ENCODE measurements around the gene EFNA4. TPM values are rescaled to one million over a fixed set of nuclear protein-coding genes. Genes with fewer than 3 reads are reported as not detected.
A peak's percentile ranks its signal among the peaks of the same experiment; 100 is the strongest.

EFNA4 gene
- total and polyA plus RNA-seq, 2 donors (not counting 1 experiment from before 2014, with no cell fraction given) = 3.8 to 4.3 TPM

DNA sequence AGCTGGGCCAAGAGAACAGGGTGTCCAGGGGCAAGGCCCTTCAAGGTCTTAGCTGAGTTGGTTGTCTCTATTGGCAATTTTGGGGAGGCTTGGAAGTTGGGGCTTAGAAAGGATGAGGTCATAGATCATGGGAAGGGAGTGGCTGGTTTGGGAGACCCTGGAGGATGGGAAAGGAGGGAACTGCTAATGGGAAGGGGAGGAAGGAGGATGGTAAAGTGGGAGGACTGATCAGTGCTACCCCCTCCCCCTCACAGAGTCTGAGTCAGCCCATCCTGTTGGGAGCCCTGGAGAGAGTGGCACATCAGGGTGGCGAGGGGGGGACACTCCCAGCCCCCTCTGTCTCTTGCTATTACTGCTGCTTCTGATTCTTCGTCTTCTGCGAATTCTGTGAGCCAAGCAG is 5.1 kb downstream of the EFNA4 start:
- no peak overlapping the region for H2AFZ ChIP-seq (ENCODE audit: low read length)
- H4K20me1 ChIP-seq (ENCODE audit: control insufficient read depth, extremely low read depth, insufficient read depth, low read length) = no peaks in the 10 kb centered on the region
- H3K36me3 ChIP-seq (ENCODE audit: control insufficient read depth, insufficient read depth, low read length) = no peaks in the 10 kb centered on the region
- H3K27ac ChIP-seq (ENCODE audit: insufficient read depth, low read length) = no peak overlapping the region
- H3K9me3 ChIP-seq (ENCODE audit: control insufficient read depth, insufficient read depth, low read depth, low read length) = no peaks in the 10 kb centered on the region
- H3K4me1 ChIP-seq (ENCODE audit: control insufficient read depth, extremely low read depth, insufficient read depth, low read length) = peaks cover 5% of the 10 kb centered on the region
- no peak overlapping the region for H3K9ac ChIP-seq (ENCODE audit: insufficient read depth, low read length)
- no peak for DNase-seq (ENCODE audit: low read depth in 2 of 2)
- no peak for TF ChIP-seq EZH2 (IDR thresholded peaks at IDR 0.05; ENCODE audit: low read length, missing control alignments)
- TF ChIP-seq, protein P1, sequence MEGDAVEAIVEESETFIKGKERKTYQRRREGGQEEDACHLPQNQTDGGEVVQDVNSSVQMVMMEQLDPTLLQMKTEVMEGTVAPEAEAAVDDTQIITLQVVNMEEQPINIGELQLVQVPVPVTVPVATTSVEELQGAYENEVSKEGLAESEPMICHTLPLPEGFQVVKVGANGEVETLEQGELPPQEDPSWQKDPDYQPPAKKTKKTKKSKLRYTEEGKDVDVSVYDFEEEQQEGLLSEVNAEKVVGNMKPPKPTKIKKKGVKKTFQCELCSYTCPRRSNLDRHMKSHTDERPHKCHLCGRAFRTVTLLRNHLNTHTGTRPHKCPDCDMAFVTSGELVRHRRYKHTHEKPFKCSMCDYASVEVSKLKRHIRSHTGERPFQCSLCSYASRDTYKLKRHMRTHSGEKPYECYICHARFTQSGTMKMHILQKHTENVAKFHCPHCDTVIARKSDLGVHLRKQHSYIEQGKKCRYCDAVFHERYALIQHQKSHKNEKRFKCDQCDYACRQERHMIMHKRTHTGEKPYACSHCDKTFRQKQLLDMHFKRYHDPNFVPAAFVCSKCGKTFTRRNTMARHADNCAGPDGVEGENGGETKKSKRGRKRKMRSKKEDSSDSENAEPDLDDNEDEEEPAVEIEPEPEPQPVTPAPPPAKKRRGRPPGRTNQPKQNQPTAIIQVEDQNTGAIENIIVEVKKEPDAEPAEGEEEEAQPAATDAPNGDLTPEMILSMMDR (conservative IDR thresholded peaks at IDR 0.05 in 1 of 2, IDR thresholded peaks at IDR 0.05 in 1 of 2; ENCODE audit: low read depth in 1 of 2, low read length in 2 of 2) = no peak
- no peak overlapping the region for H3K4me3 ChIP-seq (replicated peaks in 1 of 4; ENCODE audit: control extremely low read depth in 1 of 4, insufficient read depth in 1 of 4, low read depth in 3 of 4, low read length in 4 of 4)
- H3K4me2 ChIP-seq (ENCODE audit: extremely low read depth, insufficient read depth, low read length) = no peak overlapping the region
- H3K27me3 ChIP-seq (ENCODE audit: control insufficient read depth, insufficient read depth, low read length) = peaks cover 11% of the 10 kb centered on the region
- H3K79me2 ChIP-seq (ENCODE audit: control insufficient read depth, insufficient read depth, low read length) = no peaks in the 10 kb centered on the region

DNA sequence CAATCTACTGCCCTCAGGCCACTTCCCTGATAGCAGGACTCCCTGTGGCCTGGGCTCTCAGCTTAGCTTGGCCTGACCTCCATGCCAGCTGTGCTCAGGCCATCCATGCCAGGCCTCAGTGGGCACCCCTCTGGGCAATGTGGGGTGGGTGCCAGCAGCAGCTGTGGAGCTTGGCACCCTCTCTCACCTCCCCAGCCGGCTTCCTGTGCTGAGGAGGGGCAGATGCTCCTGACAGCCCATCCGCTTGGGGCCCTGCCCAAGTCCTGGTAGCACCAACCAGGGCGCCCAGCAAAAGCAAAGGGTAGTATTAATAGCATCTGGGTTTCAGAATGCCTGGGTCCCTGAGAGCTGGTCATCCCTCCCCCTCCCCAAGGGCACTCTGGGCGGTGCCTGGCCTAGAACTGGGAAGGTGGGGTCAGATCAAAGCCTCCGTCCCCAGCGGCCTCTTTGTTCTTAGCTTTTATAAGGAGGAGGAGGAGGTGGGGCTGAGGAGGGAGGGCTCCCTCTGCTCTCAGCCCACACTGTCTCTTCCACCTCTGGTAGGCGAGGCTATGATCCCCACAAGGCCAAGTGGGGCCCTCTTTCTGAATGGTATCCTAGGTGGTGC is 6.1 kb downstream of the EFNA4 start:
- Histone ChIP-seq H3K4me2 (ENCODE audit: extremely low read depth, insufficient read depth, low read length) (no peak overlapping the region), H3K27ac (ENCODE audit: insufficient read depth, low read length) (no peak overlapping the region), H3K9ac (ENCODE audit: insufficient read depth, low read length) (no peak overlapping the region), H3K4me3 (replicated peaks in 1 of 4; ENCODE audit: control extremely low read depth in 1 of 4, insufficient read depth in 1 of 4, low read depth in 3 of 4, low read length in 4 of 4) (no peak overlapping the region), H2AFZ (ENCODE audit: low read length) (no peak overlapping the region), H4K20me1 (ENCODE audit: control insufficient read depth, extremely low read depth, insufficient read depth, low read length) (no peaks in the 10 kb centered on the region), H3K36me3 (ENCODE audit: control insufficient read depth, insufficient read depth, low read length) (no peaks in the 10 kb centered on the region), H3K79me2 (ENCODE audit: control insufficient read depth, insufficient read depth, low read length) (no peaks in the 10 kb centered on the region), H3K9me3 (ENCODE audit: control insufficient read depth, insufficient read depth, low read depth, low read length) (no peaks in the 10 kb centered on the region), H3K27me3 (ENCODE audit: control insufficient read depth, insufficient read depth, low read length) (peaks cover 11% of the 10 kb centered on the region), H3K4me1 (ENCODE audit: control insufficient read depth, extremely low read depth, insufficient read depth, low read length) (peaks cover 5% of the 10 kb centered on the region)
- DNase-seq (ENCODE audit: low read depth in 2 of 2) = no peak
- TF ChIP-seq EZH2 (IDR thresholded peaks at IDR 0.05; ENCODE audit: low read length, missing control alignments) = no peak
- TF ChIP-seq, protein P1 (conservative IDR thresholded peaks at IDR 0.05 in 1 of 2, IDR thresholded peaks at IDR 0.05 in 1 of 2; ENCODE audit: low read depth in 1 of 2, low read length in 2 of 2) = no peak

DNA sequence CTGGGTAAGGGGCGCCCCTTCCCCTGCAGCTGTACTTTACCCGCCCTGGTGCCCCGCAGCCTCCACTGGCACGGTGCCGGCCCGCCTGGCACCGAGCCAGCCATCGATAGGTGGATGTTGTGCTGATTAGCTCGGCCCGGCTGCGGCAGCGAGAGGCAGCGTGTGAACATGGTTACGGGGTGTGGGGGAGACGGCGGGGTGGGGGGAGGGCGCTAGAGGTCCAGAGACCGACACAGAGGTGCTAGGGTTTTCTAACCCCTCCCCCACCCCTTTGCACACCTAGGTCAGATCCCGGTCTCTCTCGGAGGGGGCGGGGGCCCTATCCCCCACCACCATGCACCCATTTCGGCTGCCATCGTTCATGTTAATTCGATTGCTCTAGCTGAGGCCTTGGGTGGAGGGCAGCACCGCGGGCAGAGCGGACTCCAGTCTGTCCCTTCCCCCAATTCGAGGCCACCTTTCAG is 6.7 kb downstream of the EFNA4 start:
- H3K4me3 ChIP-seq (replicated peaks in 1 of 4; ENCODE audit: control extremely low read depth in 1 of 4, insufficient read depth in 1 of 4, low read depth in 3 of 4, low read length in 4 of 4) = peak overlapping the region in 3 of 4 experiments; percentile 50 to 57 (median 54)
- peak overlapping the region; percentile 30 for H3K9ac ChIP-seq (ENCODE audit: insufficient read depth, low read length)
- H3K79me2 ChIP-seq (ENCODE audit: control insufficient read depth, insufficient read depth, low read length) = no peaks in the 10 kb centered on the region
- H4K20me1 ChIP-seq (ENCODE audit: control insufficient read depth, extremely low read depth, insufficient read depth, low read length) = no peaks in the 10 kb centered on the region
- DNase-seq (ENCODE audit: low read depth in 2 of 2) = no peak
- peaks cover 5% of the 10 kb centered on the region for H3K4me1 ChIP-seq (ENCODE audit: control insufficient read depth, extremely low read depth, insufficient read depth, low read length)
- TF ChIP-seq EZH2 (IDR thresholded peaks at IDR 0.05; ENCODE audit: low read length, missing control alignments) = no peak
- TF ChIP-seq, protein P1 (conservative IDR thresholded peaks at IDR 0.05 in 1 of 2, IDR thresholded peaks at IDR 0.05 in 1 of 2; ENCODE audit: low read depth in 1 of 2, low read length in 2 of 2) = no peak
- peaks cover 14% of the 10 kb centered on the region for H3K27me3 ChIP-seq (ENCODE audit: control insufficient read depth, insufficient read depth, low read length)
- H3K27ac ChIP-seq (ENCODE audit: insufficient read depth, low read length) = no peak overlapping the region
- H3K36me3 ChIP-seq (ENCODE audit: control insufficient read depth, insufficient read depth, low read length) = no peaks in the 10 kb centered on the region
- peak overlapping the region; percentile 87 for H3K4me2 ChIP-seq (ENCODE audit: extremely low read depth, insufficient read depth, low read length)
- no peak overlapping the region for H2AFZ ChIP-seq (ENCODE audit: low read length)
- no peaks in the 10 kb centered on the region for H3K9me3 ChIP-seq (ENCODE audit: control insufficient read depth, insufficient read depth, low read depth, low read length)

Measured in fibroblast of lung (primary cell).